Panc1 (cell line): ENCODE measurements around the gene FBXW8. TPM values are rescaled to one million over a fixed set of nuclear protein-coding genes. Genes with fewer than 3 reads are reported as not detected.

Source experiments
- ATAC-seq: fragments of 200-7000 bp; cut with Tn5 transposase; 2 replicates; pipeline ENCODE4 v1.9.1; 2020; ENCODE audit warnings: mild to moderate bottlenecking, moderate library complexity
- BruUV-seq: library from RNA; stranded (reverse); fragments of 400-500 nt; replicated peaks from 2 replicates; lab custom pipeline; 2021; lab: Mats Ljungman, UMichigan
- CTCF ChIA-PET: fragments of 300-600 bp; sonication (Branson Sonifier 250); formaldehyde crosslinking; loops from one replicate; lab custom pipeline; 2022; ENCODE audit warnings: antibody characterized with exemption; lab: Charles Lee
- POLR2A ChIA-PET: fragments of 300-600 bp; sonication (Branson Sonifier 250); formaldehyde crosslinking; loops from one replicate; lab custom pipeline; 2022; ENCODE audit warnings: antibody characterized with exemption; lab: Charles Lee
- DNase-seq: peaks from one replicate; pipeline ENCODE4 v3.0.0-alpha.2; 2010; ENCODE audit warnings: low read depth, low spot score
- H3K27ac ChIP-seq: 2 replicates; pipeline ENCODE4 v1.5.1; 2011; ENCODE audit warnings: mild to moderate bottlenecking, low read length, inconsistent platforms
- H3K27me3 ChIP-seq: fragments of 200-500 bp; sonication (Bioruptor generic); 2 replicates; pipeline ENCODE4 v1.6.0; 2014; ENCODE audit warnings: low read length, inconsistent platforms; ENCODE audit not compliant: control insufficient read depth, insufficient read depth
- H3K36me3 ChIP-seq: fragments of 200-500 bp; sonication (Bioruptor generic); 2 replicates; pipeline ENCODE4 v1.5.1; 2014; ENCODE audit warnings: inconsistent platforms, mild to moderate bottlenecking, low read length, moderate library complexity; ENCODE audit not compliant: control insufficient read depth, insufficient read depth
- H3K4me1 ChIP-seq: 2 replicates; pipeline ENCODE4 v1.5.1; 2011; ENCODE audit warnings: inconsistent platforms, mild to moderate bottlenecking, low read length, moderate library complexity; ENCODE audit not compliant: control insufficient read depth, insufficient read depth
- H3K4me3 ChIP-seq, 2 experiments: 2 replicates each; pipeline ENCODE4 v1.5.1; 2011 to 2012; ENCODE audit warnings: low read depth in 2 of 2, low read length in 2 of 2, mild to moderate bottlenecking in 2 of 2, inconsistent platforms in 1 of 2, moderate library complexity in 1 of 2
- H3K9me3 ChIP-seq: fragments of 200-500 bp; sonication (Bioruptor generic); 2 replicates; pipeline ENCODE4 v1.5.1; 2014; ENCODE audit warnings: low read depth, mild to moderate bottlenecking, inconsistent platforms, low read length, moderate library complexity; ENCODE audit not compliant: control insufficient read depth, insufficient read depth
- CTCF ChIP-seq: fragments of 450-650 bp; IDR thresholded peaks from 2 replicates; pipeline ENCODE4 v1.5.1; 2017; ENCODE audit warnings: mild to moderate bottlenecking
- POLR2AphosphoS5 ChIP-seq: IDR thresholded peaks from 2 replicates; pipeline ENCODE4 v1.6.1; 2012; ENCODE audit warnings: mild to moderate bottlenecking, low read depth, low read length, moderate library complexity
- SIN3A ChIP-seq: IDR thresholded peaks from 2 replicates; pipeline ENCODE4 v1.6.1; 2012; ENCODE audit warnings: low read depth, mild to moderate bottlenecking, low read length, moderate library complexity, borderline replicate concordance; ENCODE audit not compliant: insufficient read depth
- TCF7L2 ChIP-seq: IDR thresholded peaks from 2 replicates; pipeline ENCODE4 v1.6.1; 2011; ENCODE audit warnings: mild to moderate bottlenecking, low read depth, low read length, inconsistent platforms
- in situ Hi-C: cut with HindIII; loops from 2 replicates; pipeline ENCODE4 v1.10.0; 2016; ENCODE audit warnings: low sequenced_read_pairs, low pct_unique_long_range_greater_than_20kb
- intact Hi-C: fragments of 100-400 bp; cut with micrococcal nuclease; formaldehyde crosslinking; loops from one replicate; pipeline ENCODE4 v1.10.0; 2022; ENCODE audit not compliant: unreplicated experiment
- total RNA-seq: library from RNA; stranded (reverse); gene quantifications from one replicate; pipeline ENCODE4 v1.2.1, GENCODE V29; 2021; ENCODE audit not compliant: unreplicated experiment
- TF ChIP-seq, protein P1 (sequence below), 2 experiments: IDR thresholded peaks; 2 replicates each; pipeline ENCODE4 v1.6.1; 2011 to 2012; ENCODE audit warnings: low read depth in 2 of 2, control low read depth in 1 of 2, low read length in 1 of 2, mild to moderate bottlenecking in 1 of 2, moderate library complexity in 1 of 2; ENCODE audit not compliant: insufficient read depth in 1 of 2

FBXW8 gene
- total RNA-seq, 1 experiment from 2014 or later = 18.0 TPM

GRCh38 chr12:116922194-116922897, 11.6 kb downstream of the FBXW8 start:
- POLR2A ChIA-PET = no interaction called here
- no peaks in the 10 kb centered on the region for H3K27me3 ChIP-seq
- in situ Hi-C loops (no loop called here), intact Hi-C loops (no loop called here)
- H3K27ac ChIP-seq = no peak overlapping the region
- no peaks in the 10 kb centered on the region for H3K36me3 ChIP-seq
- TF ChIP-seq TCF7L2 = no peak
- no peak for TF ChIP-seq POLR2AphosphoS5
- TF ChIP-seq CTCF = no peak
- no peak for TF ChIP-seq SIN3A
- TF ChIP-seq, protein P1, sequence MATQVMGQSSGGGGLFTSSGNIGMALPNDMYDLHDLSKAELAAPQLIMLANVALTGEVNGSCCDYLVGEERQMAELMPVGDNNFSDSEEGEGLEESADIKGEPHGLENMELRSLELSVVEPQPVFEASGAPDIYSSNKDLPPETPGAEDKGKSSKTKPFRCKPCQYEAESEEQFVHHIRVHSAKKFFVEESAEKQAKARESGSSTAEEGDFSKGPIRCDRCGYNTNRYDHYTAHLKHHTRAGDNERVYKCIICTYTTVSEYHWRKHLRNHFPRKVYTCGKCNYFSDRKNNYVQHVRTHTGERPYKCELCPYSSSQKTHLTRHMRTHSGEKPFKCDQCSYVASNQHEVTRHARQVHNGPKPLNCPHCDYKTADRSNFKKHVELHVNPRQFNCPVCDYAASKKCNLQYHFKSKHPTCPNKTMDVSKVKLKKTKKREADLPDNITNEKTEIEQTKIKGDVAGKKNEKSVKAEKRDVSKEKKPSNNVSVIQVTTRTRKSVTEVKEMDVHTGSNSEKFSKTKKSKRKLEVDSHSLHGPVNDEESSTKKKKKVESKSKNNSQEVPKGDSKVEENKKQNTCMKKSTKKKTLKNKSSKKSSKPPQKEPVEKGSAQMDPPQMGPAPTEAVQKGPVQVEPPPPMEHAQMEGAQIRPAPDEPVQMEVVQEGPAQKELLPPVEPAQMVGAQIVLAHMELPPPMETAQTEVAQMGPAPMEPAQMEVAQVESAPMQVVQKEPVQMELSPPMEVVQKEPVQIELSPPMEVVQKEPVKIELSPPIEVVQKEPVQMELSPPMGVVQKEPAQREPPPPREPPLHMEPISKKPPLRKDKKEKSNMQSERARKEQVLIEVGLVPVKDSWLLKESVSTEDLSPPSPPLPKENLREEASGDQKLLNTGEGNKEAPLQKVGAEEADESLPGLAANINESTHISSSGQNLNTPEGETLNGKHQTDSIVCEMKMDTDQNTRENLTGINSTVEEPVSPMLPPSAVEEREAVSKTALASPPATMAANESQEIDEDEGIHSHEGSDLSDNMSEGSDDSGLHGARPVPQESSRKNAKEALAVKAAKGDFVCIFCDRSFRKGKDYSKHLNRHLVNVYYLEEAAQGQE (IDR thresholded peaks at IDR 0.05; ENCODE audit: insufficient read depth in 1 of 2, low read depth in 2 of 2, low read length in 1 of 2) = no peak
- ATAC-seq = no peak
- H3K9me3 ChIP-seq = no peaks in the 10 kb centered on the region
- no peak overlapping the region for H3K4me3 ChIP-seq
- no TSS peak for BruUV-seq
- DNase-seq = no peak
- CTCF ChIA-PET = no interaction called here
- H3K4me1 ChIP-seq = no peaks in the 10 kb centered on the region

GRCh38 chr12:116924558-116925453, 14.1 kb downstream of the FBXW8 start:
- Histone ChIP-seq H3K4me3 (no peak overlapping the region), H3K27ac (no peak overlapping the region), H3K36me3 (no peaks in the 10 kb centered on the region), H3K27me3 (no peaks in the 10 kb centered on the region), H3K4me1 (no peaks in the 10 kb centered on the region), H3K9me3 (no peaks in the 10 kb centered on the region)
- ATAC-seq = peak; percentile 70; the same call in 1 of the 2 replicates
- in situ Hi-C loops = no loop called here
- TF ChIP-seq TCF7L2 = no peak
- TF ChIP-seq SIN3A = no peak
- no TSS peak for BruUV-seq
- DNase-seq = no peak
- intact Hi-C loops = no loop called here
- POLR2A ChIA-PET = no interaction called here
- CTCF ChIA-PET = no interaction called here
